Astrocyte (in vitro differentiated cells and primary cell): ENCODE data around the gene BHLHE23. TPM values are rescaled to one million over a fixed set of nuclear protein-coding genes. Genes with fewer than 3 reads are reported as not detected.

Experiments used
- DNase-seq: peaks from one replicate; pipeline ENCODE4 v3.0.0-alpha.2; 2010; ENCODE audit warnings: low read depth
- FAIRE-seq: peaks from 2 replicates; lab custom pipeline; 2011; peaks lifted over from hg19 to GRCh38; lab: Jason Lieb, UNC
- H2AFZ ChIP-seq: 2 replicates; pipeline ENCODE4 v1.6.0; 2012; ENCODE audit warnings: low read depth, low read length, inconsistent platforms
- H3K27ac ChIP-seq: 2 replicates; pipeline ENCODE4 v1.5.1; 2011; ENCODE audit warnings: low read depth, low read length, inconsistent platforms
- H3K27me3 ChIP-seq: 2 replicates; pipeline ENCODE4 v1.6.0; 2011; ENCODE audit warnings: low read length, inconsistent platforms; ENCODE audit not compliant: insufficient read depth
- H3K36me3 ChIP-seq: 2 replicates; pipeline ENCODE4 v1.5.1; 2011; ENCODE audit warnings: low read length, inconsistent platforms; ENCODE audit not compliant: insufficient read depth
- H3K4me1 ChIP-seq: 2 replicates; pipeline ENCODE4 v1.5.1; 2011; ENCODE audit warnings: low read length, inconsistent platforms; ENCODE audit not compliant: insufficient read depth
- H3K4me2 ChIP-seq: 2 replicates; pipeline ENCODE4 v1.6.0; 2012; ENCODE audit warnings: low read length, inconsistent platforms
- H3K4me3 ChIP-seq: 2 replicates; pipeline ENCODE4 v1.5.1; 2011; ENCODE audit warnings: low read depth, mild to moderate bottlenecking, low read length, inconsistent platforms; ENCODE audit not compliant: insufficient read depth
- H3K79me2 ChIP-seq: 2 replicates; pipeline ENCODE4 v1.6.0; 2012; ENCODE audit warnings: mild to moderate bottlenecking, low read length, inconsistent platforms; ENCODE audit not compliant: insufficient read depth
- H3K9ac ChIP-seq: 2 replicates; pipeline ENCODE4 v1.6.0; 2012; ENCODE audit warnings: mild to moderate bottlenecking, low read length, inconsistent platforms
- H3K9me3 ChIP-seq: 2 replicates; pipeline ENCODE4 v1.5.1; 2012; ENCODE audit warnings: low read depth, mild to moderate bottlenecking, low read length, inconsistent platforms; ENCODE audit not compliant: insufficient read depth
- H4K20me1 ChIP-seq: 2 replicates; pipeline ENCODE4 v1.6.0; 2012; ENCODE audit warnings: low read length, inconsistent platforms; ENCODE audit not compliant: insufficient read depth
- H3K27ac Mint-ChIP-seq: one replicate; pipeline ENCODE4 v1.8.0; 2021; ENCODE audit warnings: mild to moderate bottlenecking, mixed read lengths; ENCODE audit not compliant: unreplicated experiment
- H3K27me3 Mint-ChIP-seq: one replicate; pipeline ENCODE4 v1.8.0; 2021; ENCODE audit warnings: low read depth, mixed read lengths; ENCODE audit not compliant: unreplicated experiment
- H3K36me3 Mint-ChIP-seq: one replicate; pipeline ENCODE4 v1.8.0; 2021; ENCODE audit warnings: low read depth, mixed read lengths; ENCODE audit not compliant: unreplicated experiment
- H3K4me1 Mint-ChIP-seq: one replicate; pipeline ENCODE4 v1.8.0; 2021; ENCODE audit warnings: low read depth, mixed read lengths; ENCODE audit not compliant: unreplicated experiment
- H3K4me3 Mint-ChIP-seq: one replicate; pipeline ENCODE4 v1.8.0; 2021; ENCODE audit warnings: mild to moderate bottlenecking, moderate library complexity, mixed read lengths; ENCODE audit not compliant: unreplicated experiment
- H3K9me3 Mint-ChIP-seq: one replicate; pipeline ENCODE4 v1.8.0; 2021; ENCODE audit warnings: mild to moderate bottlenecking, mixed read lengths; ENCODE audit not compliant: unreplicated experiment
- EZH2 ChIP-seq: IDR thresholded peaks from 2 replicates; pipeline ENCODE4 v1.6.1; 2012; ENCODE audit warnings: mild to moderate bottlenecking, low read length, inconsistent platforms; ENCODE audit not compliant: insufficient read depth
- total RNA-seq: library from RNA; stranded (reverse); gene quantifications from 2 replicates; pipeline ENCODE4 v1.2.1, GENCODE V29; 2021
- TF ChIP-seq, protein P1 (sequence below): IDR thresholded peaks from 2 replicates; pipeline ENCODE4 v1.5.1; 2011; ENCODE audit warnings: low read depth, mild to moderate bottlenecking, inconsistent platforms, low read length, moderate library complexity; ENCODE audit not compliant: insufficient read depth

BHLHE23 gene
- total RNA-seq, 1 donor from 2014 or later, result not detected

DNA sequence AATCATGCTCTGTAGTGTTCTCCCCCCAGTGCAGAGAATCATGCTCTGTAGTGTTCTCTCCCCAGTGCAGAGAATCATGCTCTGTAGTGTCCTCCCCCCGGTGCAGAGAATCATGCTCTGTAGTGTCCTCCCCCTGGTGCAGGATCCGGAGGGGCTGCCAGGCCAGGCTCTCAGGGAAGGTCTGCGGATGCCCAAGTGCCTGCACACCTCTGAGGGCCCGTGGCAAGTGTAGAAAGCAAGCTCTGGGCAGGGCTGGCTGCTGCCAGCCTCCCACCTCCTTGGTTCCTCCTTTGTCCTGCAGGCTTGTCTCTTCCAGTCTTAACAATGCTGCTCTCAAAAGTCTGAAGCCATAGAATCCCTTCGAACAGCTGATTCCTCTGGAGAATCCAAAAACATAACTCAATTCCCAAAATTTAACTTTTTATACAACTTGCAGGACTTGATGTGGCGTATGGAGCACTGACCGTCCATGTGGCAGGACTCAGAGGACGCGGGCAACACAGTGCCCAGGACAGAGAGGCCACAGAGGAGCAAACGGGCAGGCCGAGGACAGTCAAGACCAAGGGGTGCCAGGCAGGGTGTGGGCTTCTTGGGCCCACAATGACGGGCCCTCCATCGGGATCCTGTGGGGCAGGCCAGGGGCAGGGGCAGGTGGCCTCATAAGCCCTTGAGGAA, 44.6 kb upstream of the BHLHE23 start:
- H3K79me2 ChIP-seq, result no peaks in the 10 kb centered on the region
- H3K4me3 Mint-ChIP-seq, result no peak overlapping the region
- H3K4me1 Mint-ChIP-seq, result no peaks in the 10 kb centered on the region
- H3K9me3 ChIP-seq, result no peaks in the 10 kb centered on the region
- peaks cover 2% of the 10 kb centered on the region for H4K20me1 ChIP-seq
- no peak overlapping the region for H3K4me2 ChIP-seq
- H3K27me3 Mint-ChIP-seq, result peaks cover 30% of the 10 kb centered on the region
- no peak for FAIRE-seq
- H3K27ac Mint-ChIP-seq, result no peak overlapping the region
- DNase-seq, result no peak
- H3K9me3 Mint-ChIP-seq, result peaks cover 12% of the 10 kb centered on the region
- TF ChIP-seq, protein P1, sequence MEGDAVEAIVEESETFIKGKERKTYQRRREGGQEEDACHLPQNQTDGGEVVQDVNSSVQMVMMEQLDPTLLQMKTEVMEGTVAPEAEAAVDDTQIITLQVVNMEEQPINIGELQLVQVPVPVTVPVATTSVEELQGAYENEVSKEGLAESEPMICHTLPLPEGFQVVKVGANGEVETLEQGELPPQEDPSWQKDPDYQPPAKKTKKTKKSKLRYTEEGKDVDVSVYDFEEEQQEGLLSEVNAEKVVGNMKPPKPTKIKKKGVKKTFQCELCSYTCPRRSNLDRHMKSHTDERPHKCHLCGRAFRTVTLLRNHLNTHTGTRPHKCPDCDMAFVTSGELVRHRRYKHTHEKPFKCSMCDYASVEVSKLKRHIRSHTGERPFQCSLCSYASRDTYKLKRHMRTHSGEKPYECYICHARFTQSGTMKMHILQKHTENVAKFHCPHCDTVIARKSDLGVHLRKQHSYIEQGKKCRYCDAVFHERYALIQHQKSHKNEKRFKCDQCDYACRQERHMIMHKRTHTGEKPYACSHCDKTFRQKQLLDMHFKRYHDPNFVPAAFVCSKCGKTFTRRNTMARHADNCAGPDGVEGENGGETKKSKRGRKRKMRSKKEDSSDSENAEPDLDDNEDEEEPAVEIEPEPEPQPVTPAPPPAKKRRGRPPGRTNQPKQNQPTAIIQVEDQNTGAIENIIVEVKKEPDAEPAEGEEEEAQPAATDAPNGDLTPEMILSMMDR, result no peak
- TF ChIP-seq EZH2, result no peak
- H3K27me3 ChIP-seq, result peaks cover 17% of the 10 kb centered on the region
- H3K36me3 ChIP-seq, result no peaks in the 10 kb centered on the region
- H2AFZ ChIP-seq, result no peak overlapping the region
- H3K4me3 ChIP-seq, result no peak overlapping the region
- H3K9ac ChIP-seq, result no peak overlapping the region
- H3K36me3 Mint-ChIP-seq, result peaks cover 2% of the 10 kb centered on the region
- no peaks in the 10 kb centered on the region for H3K4me1 ChIP-seq
- H3K27ac ChIP-seq, result no peak overlapping the region

GRCh38 chr20:63050406-63050805, 43.6 kb upstream of the BHLHE23 start:
- no peak overlapping the region for H3K27ac ChIP-seq
- TF ChIP-seq EZH2, result no peak
- TF ChIP-seq, protein P1, result no peak
- no peaks in the 10 kb centered on the region for H3K4me1 ChIP-seq
- H3K4me2 ChIP-seq, result no peak overlapping the region
- H3K27me3 Mint-ChIP-seq, result peaks cover 39% of the 10 kb centered on the region
- no peak for DNase-seq
- peaks cover 2% of the 10 kb centered on the region for H3K36me3 Mint-ChIP-seq
- H3K4me3 ChIP-seq, result no peak overlapping the region
- no peaks in the 10 kb centered on the region for H3K36me3 ChIP-seq
- no peaks in the 10 kb centered on the region for H3K9me3 ChIP-seq
- no peaks in the 10 kb centered on the region for H3K4me1 Mint-ChIP-seq
- no peak for FAIRE-seq
- no peak overlapping the region for H2AFZ ChIP-seq
- no peak overlapping the region for H3K27ac Mint-ChIP-seq
- peaks cover 2% of the 10 kb centered on the region for H4K20me1 ChIP-seq
- peaks cover 17% of the 10 kb centered on the region for H3K27me3 ChIP-seq
- no peak overlapping the region for H3K4me3 Mint-ChIP-seq
- H3K9me3 Mint-ChIP-seq, result peaks cover 12% of the 10 kb centered on the region
- no peak overlapping the region for H3K9ac ChIP-seq
- H3K79me2 ChIP-seq, result no peaks in the 10 kb centered on the region

GRCh38 chr20:63049561-63050221, 42.9 kb upstream of the BHLHE23 start:
- no peaks in the 10 kb centered on the region for H3K36me3 ChIP-seq

More at GRCh38 chr20:63049561-63050221, 42.9 kb upstream of the BHLHE23 start:
- FAIRE-seq (no peak), DNase-seq (no peak)
- Histone ChIP-seq H3K9me3 (no peaks in the 10 kb centered on the region), H2AFZ (no peak overlapping the region), H3K4me2 (no peak overlapping the region), H3K27me3 (peaks cover 15% of the 10 kb centered on the region), H3K79me2 (no peaks in the 10 kb centered on the region), H3K27ac (no peak overlapping the region), H3K9ac (no peak overlapping the region), H4K20me1 (peaks cover 2% of the 10 kb centered on the region), H3K4me1 (no peaks in the 10 kb centered on the region), H3K4me3 (no peak overlapping the region)
- no peak for TF ChIP-seq EZH2
- TF ChIP-seq, protein P1, result no peak
- H3K9me3 Mint-ChIP-seq, result peaks cover 12% of the 10 kb centered on the region
- no peak overlapping the region for H3K27ac Mint-ChIP-seq
- peaks cover 2% of the 10 kb centered on the region for H3K36me3 Mint-ChIP-seq
- no peaks in the 10 kb centered on the region for H3K4me1 Mint-ChIP-seq
- H3K4me3 Mint-ChIP-seq, result no peak overlapping the region
- H3K27me3 Mint-ChIP-seq, result peaks cover 45% of the 10 kb centered on the region
